ENCODE measurements around the gene MTG2. TPM values are rescaled to one million over a fixed set of nuclear protein-coding genes. Genes with fewer than 3 reads are reported as not detected.

Gene MTG2
- total RNA-seq, 1 donor from 2014 or later, result 31.0 TPM

DNA sequence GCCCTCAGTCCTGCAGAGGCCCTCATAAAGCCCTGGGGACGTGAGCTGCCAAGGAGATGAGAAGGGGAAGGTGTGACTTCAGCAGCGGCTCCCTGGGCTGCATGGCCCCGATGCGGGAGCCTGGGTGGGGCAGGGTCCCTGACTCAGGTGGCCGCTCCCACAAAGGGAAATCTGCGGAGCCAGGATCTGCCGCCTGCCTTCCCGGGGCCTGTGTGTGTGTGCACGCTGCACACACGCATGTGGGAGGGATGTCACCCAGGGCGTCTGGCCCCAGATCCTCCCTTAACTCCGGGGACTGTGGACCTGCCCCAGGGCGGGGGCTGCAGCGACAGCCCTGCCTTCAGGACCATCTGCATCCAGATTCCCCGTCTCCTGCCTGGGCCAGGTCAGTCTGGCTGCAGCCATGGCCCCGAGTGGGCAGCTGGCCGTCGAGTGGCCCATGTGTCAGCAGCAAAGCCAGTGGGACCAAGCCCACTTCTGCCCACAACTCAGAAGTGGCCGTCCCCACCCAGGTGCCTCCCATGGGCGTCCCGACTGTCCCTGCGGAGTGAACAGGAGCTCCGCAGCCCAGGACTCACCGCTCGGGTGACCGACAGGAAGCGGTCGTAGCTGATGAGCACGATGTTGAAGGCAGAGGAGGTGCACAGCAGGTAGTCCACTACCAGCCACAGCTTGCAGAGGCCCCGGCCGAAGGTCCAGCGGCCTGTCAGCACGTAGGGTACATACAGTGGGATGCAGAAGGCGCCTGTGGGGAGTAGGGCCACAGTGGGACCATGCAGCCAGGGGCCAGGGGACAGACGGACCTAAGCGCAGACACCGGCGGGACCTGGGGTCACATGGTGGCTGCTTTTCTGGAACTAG is 35.3 kb downstream of the MTG2 start:
- ATAC-seq, result no peak
- DNase-seq (ENCODE audit: low spot score), result no peak

DNA sequence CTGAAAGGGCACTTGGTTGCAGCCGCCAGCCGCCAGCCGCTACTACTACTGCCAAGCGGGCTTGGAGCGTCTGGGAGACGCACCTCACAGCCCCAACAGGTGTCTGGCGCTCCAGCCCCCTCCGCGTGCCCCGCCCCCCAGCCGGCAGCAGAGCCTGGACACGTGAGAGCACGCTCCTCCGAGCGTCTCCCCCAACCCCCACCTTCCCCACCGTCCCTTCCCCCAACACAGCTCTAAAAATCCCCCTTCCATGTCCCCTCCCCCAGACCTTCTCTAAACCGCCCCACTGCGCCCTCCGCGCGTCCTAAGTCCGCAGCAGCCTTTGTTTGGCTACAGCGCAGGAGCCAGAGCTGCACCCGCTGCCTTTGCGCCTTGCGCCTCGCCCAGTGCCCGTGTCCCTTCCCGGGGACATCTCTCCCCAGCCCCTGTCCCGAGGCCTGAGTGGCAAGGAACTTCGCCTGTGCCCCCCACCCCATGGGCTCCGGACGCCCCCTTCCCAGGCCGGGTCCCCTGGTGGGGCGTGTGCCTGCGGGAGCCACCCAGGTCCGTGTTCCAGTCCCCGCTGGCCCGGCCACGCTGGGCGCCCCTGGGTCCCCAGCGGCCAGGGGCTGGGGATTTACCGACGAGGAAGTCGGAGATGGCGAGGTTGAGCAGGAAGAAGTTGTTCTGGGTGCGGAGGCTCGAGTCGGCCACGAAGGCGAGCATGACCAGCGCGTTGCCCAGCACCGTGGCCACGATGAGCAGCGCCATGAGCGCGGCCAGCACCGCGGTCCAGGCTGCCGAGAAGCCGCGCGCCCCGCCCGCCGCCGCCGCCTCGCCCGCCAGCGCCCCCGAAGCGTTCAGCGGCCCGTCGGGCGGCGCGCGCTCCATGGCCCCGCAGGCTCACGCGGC is 36.5 kb downstream of the MTG2 start:
- no peak for DNase-seq (ENCODE audit: low spot score)
- no peak for ATAC-seq

DNA sequence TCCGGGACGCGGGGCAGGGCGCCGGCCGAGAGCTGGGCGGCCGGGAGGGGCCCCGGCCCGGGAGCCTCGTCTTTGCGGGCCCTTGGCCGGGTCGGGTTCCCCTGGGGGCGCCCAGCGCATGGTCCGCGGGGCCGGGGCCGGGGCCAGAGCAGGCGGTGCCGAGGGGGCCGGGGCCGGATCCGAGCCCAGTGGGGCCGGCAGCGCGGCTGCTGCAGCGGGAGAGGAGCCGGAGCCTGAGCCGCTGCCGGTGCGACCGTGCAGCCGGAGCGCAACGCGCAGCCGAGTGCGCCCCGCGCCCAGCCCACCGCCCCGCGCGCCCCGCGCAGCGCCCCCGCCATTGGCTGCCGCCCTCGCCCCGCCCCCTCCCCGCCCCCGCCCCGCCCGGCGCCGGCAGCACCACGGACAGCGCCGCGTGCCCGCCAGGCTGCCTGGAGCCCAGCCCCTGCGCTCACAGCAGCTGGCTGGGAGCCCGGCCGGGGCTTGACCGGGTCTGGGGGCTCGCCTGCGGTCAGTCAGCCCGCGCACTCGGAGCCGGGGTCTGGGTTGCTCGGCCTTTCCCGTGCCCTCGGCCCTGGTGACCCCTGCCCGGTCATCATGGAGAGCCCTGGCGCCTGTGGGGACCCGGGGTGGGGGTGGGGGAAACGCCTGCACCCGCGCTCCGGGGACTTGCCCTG is 37.3 kb downstream of the MTG2 start, which contains the start of gene HRH3:
HRH3 (minus strand) TSS at position 287 of the 674 bp plus-strand sequence. CDS start 308 bp downstream, outside the sequence.
- DNase-seq (ENCODE audit: low spot score) (no peak), ATAC-seq (peak; percentile 85)

DNA sequence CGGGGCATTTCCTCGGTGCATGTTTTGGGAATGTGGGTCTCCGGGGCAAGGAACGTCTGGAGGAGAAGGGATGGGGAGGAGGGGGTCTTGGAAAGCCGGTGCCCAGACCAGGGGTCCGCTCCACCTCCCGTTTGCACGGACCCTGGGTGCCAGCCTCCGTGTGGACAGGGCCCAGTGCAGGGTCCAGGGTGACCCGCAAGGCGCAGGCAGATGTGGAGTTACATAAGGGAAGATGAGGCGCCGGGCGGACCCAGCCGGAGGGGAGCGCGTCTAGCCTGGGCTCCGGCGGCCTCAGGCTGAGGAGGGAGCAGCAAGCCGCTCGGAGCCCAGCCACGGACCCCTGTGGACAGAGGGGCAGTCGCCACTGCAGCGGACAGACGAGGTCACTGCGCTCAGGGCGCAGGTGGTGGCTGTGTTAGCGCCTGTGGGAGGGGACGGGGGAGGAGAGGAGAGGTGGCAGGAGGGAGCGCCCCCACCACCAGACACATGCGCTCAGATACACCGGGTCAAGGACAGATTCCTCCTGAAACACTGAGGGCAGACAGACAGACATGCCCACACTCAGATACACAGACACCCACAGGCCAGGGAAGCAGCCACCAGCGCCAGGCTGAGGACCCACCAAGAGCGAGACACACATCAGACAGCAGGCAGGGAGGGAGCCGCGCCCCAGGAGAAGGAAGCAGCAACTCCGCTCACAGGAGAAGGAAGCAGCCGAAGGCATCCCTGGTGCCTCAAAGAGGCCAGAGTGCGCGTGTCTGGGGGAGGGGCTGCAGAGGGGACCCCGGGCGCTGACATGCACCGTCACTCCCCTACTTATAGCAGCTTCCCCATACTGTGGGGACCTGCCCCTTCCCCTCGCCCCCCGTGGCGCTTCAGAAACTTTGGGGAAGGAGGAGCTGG is 38.1 kb downstream of the MTG2 start:
- ATAC-seq, result no peak
- no peak for DNase-seq (ENCODE audit: low spot score)

DNA sequence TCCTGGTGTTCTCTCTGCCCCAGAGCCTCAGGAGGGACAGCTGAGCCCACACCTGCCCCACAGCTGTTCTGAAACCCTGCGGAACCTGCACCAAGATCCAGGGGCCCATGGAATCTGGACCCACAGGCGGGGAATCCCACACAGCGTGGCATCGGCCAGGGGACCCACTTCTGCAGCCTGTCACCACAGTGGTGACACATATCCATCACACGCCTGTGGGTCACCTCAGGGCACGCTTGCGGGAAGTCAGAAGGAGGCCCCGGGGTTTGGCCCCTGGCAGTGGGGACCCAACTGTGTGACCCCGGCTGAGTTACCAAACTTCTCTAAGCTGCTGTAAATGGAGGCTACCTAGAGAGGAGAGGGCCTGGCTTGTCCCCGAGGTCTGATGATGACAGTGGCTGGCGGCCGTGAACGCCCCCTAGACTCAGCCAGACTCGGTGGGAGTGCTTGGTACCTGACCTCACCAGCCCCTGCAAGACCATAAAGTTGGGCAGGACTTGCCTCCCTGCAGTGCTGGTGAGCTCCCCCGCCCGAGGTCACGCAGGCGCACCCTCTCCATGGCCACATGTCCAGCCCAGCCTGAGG is 39.5 kb downstream of the MTG2 start:
- DNase-seq (ENCODE audit: low spot score), result no peak
- ATAC-seq, result no peak

DNA sequence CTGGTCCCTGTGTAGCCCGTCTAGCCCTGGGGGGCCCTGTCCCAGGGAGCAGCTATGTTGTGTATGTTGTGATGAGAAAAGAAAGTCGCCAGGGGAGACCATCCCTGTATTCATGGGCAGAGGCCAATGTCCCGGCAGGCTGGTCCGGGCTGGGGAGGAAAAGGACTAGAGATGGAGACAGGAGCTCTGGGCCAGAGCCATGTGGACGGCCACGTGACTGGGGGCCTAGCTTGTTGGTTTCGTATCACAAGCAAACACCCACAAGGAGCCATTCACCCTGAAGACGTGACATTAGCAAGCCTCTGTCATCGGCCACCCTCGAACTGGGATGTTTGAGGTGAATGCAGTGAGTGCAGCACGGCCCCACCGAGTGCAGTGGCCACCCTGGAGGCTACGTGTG is 40.1 kb downstream of the MTG2 start:
- ATAC-seq, result no peak
- no peak for DNase-seq (ENCODE audit: low spot score)

DNA sequence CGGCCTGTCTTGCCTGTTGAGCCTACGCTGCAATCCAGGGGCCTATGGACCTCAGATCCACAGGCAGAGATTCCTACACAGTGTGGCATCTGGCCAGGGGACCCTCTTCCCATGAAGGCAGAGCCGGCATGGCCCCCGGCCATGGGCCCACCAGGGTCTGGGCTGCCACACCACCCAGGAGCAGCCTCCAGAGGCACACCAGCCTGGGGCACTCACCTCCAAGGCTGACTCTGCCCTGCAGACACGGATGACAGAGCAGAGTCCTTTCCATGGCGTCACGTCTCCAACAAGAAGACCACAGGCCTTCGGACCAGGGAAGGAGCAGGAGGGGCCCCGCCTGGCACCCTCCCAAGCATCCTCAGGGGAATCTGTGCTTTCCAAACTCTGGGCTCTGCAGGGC is 40.7 kb downstream of the MTG2 start:
- DNase-seq (ENCODE audit: low spot score) (no peak), ATAC-seq (no peak)

DNA sequence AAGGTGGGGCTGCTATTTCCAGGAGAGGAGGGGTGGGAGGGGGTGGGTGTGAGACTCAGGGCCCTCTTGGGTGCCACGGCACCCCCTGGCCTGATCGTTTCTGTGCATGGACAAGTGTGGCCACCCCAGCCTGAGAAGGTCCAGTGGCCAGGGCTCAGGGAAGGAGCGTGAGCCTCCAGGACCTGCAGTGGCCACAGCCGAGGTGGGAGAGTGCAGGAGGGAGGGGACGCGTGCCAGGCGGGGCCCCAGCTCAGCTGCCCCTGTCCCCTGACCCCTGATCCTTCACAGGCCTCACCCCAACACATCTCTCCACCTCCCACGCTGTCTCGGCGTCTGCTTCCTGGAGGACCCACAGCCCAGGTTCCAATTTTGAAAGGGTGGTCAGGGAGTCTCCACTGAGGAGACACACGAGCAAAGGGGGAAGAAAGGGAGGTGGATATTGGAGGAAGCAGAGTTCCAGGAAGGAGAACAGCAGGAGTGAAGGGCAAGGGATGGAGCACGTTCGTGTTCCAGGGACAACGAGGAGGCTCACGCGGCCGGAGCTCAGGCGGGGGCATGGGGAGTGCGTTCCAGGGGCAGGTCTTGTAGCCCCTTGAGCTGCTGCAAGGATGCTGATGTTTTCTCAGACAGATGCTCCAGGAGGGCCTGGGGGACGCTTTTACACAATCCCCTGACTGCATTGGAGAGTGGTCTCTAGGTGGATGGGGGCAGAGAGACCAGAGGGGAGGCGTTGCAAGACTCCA is 41.5 kb downstream of the MTG2 start:
- ATAC-seq, result no peak
- DNase-seq (ENCODE audit: low spot score), result no peak

DNA sequence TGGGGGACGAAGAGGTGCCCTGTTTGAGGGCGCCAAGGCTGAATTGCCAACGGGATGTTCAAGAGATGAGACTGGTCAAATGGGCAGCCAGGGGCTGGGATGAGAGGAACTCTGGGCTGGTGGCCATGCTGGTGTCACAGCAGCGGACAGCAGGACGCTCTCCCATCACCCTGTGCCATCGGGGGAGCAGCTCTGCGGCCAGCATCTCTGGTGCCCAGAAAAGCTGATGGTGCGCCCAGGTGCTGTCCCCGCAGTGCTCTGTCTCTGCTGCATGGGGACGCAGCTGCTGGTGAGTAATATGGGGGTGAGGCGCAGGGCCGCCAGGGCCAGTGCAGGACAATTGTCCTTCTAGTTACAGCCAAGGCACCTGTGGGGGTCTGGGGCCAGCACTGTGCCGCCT is 42.2 kb downstream of the MTG2 start:
- DNase-seq (ENCODE audit: low spot score), result no peak
- ATAC-seq, result no peak

DNA sequence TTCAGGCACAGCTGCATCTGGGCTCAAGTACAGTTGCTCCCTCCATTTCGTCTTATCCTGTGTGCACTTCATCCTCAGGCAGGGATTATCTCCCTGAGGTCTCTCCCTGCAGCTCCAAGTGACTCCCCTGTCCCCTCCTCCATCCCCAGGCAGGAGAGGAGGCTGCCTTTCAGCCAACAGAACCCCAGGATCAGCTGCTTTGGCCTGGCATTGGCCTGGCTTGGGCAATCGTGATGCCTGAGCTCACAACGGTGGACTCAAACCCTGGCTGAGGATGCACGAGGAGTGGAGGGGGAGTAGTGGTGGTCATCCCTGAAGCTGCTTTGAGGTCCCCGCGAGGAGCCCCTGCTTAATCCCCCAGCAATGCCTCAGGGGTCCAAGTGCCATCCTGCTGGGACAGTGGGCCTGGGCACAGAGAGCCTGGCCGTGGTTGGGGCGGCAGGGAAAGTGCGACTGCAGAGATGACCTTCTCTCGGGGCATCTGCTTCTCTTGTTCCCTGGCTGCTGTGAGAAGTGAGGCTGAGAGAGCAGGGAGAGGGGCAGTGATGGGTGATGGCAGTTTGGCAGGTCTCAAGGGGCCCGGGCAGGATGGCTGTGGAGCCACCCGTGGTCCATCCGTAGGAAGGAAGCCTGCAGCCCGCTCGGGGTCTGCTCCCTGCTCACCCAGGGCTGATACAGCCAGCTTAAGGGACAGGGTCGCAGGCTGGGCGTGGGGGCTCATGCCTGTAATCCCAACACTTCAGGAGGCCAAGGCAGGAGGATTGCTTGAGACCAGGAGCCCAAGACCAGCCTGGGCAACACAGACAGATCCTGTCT is 43.2 kb downstream of the MTG2 start:
- DNase-seq (ENCODE audit: low spot score) (no peak), ATAC-seq (no peak)

DNA sequence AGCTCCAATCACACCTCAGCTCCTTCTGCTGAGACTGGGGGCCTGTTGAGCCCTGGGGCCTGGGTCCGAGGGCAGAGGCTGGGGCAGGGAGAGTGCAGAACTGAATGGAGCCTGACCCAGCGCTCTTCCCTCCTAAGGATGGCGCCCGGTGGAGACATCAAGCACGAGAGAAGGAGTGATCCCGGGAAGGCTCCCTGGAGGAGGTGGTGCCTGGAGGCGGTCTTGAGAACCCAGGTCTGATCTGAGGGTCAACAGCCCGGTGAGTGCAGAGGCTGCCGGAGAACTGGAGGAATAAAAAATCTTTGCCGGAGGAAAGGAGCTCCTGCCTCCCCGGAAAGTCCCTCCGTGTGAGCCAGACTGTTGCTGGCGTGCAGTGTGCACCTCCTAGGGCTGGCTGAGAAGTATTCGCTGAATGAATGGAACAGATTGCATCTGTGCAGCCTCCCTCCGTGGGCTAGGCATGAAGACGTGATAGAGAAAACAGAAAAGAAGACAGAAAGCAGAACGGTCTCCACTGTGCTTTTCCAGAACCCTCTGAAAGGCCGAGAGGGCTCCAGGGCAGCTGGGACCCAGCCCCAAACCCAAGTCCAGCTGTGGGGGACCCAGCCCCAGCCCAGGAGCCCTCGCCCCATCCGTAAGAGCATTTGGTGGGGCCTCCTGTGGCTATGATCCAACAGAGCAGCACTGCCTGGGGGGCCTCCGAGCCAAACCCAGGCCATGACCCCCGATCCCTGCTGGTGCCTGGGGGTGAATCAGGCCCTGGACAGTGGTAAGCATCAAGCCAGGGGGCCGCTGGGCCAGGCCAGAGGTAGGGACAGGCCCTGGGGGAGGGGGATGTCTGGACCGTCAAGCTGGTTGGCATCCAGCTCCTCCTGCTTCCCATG is 44.1 kb downstream of the MTG2 start:
- no peak for DNase-seq (ENCODE audit: low spot score)
- ATAC-seq, result no peak

DNA sequence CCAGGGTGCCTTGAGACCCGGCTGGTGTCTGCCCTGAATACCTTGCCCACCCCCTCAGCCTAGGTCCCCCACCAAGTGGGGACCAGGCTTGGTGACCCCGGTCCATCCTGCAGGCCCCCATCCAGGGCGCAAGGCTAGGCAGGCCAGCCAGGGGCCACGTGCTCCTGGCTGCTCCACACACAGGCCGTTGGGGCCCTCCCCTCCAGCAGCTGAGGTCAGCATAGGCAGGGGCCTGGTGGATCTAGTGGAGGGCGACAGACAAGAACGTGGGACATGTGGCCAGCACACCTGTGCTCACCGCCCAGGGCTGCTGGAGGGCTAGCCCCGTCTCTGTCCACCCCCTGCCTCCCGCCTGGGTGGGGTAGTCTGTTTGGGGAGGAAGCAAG is 44.8 kb downstream of the MTG2 start:
- DNase-seq (ENCODE audit: low spot score) (no peak), ATAC-seq (peak; percentile 9)

DNA sequence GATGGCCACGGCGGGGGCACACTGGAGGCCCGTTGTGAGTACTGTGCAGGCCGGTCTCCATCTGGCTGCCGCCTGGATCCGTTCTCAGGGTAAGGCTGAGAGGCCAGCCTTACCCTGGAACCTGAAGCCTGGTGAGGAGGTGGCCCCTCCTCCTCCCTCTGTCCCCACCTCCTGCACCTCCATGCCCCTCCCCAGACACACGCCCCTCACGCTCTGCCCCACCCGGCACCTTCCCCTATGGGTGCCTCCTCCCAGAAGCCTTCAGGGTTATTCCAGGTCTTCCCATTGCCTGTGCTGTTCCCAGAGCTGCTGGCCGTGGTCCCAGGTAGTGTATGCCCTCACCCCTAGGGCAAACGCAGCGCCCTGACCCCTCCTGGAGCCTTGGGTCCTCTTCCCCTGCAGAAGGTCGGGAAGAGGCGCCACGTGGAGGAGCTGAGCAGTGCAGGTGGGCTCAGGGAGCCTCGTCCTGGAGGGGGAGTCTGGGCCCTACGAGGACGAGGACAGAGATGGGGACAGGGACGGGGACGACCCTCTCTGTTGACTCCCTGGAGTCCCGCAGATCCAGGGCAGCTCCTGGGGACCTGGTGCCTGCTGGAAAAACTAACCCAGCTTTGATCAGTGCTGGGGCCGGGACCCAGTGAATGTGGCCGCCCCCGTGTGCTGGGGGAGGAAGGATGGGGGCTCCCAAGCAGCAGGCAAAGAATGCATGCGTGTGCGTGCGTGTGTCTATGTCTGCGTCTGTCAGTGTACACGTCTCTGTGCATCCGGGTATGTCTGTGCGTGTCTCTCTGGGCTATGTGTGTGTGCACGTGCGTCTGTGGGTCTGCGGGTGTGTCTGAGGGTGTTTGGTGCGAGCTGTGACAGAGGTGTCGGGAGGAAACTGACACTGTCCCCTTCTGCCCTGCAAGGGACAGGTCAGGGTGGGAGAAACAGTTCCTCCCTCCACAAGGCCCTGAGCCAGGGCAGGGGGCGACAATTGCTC is 45.4 kb downstream of the MTG2 start:
- DNase-seq (ENCODE audit: low spot score), result no peak
- ATAC-seq, result peak; percentile 35

DNA sequence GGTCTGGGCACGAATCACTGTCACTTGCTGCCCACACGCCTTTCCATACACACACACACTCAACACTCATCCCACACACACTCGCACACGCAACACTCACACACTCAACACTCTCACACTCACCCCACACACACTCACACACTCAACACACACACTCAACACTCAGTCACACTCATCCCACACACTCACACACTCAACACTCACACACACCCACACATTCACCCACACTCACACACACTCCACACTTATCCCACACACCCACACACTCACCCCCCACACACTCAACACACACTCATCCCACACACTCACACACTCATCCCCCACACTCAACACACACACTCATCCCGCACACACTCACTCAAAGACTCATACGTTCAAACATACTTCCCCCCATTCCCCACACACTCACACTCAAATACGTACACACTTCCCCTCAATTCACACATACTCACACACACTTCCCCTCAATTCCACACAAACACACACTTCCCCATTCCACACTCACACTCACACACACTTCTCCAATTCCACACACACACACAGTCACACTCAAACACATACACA is 46.2 kb downstream of the MTG2 start:
- no peak for DNase-seq (ENCODE audit: low spot score)
- no peak for ATAC-seq

DNA sequence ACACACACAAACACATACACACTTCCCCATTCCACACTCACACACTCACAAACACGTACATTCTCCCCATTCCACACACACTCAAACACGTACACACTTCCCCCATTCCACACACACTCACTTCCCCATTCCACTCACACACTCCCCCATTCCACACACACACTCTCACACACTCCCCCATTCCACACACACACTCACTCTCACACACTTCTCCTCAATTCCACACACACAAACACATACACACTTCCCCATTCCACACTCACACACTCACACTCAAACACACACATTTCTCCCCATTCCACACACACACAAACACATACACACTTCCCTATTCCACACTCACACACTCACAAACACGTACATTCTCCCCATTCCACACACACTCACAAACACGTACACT is 46.8 kb downstream of the MTG2 start:
- no peak for ATAC-seq
- no peak for DNase-seq (ENCODE audit: low spot score)

DNA sequence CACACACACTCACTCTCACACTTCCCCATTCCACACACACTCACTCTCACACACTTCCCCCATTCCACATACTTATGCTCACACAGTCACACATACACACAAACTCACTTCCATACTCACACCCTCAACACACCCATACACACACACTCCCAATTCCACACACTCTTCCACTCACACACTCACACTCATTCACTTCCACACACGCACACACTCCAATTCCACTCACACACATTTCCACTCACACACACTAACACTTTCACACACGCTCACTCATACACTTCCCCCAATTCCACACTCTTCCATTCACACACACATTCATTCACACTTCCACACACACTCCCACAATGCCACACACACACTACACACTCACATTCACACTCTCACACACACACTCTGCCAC is 47.4 kb downstream of the MTG2 start:
- no peak for ATAC-seq
- no peak for DNase-seq (ENCODE audit: low spot score)
